GM23248 (cell line): ENCODE data around the gene SYNE2. TPM values are rescaled to one million over a fixed set of nuclear protein-coding genes. Genes with fewer than 3 reads are reported as not detected.
"Not testable (repeated sequence)": the region's sequence is repeated elsewhere in the genome, so short reads cannot be mapped to it uniquely, and the experiment has no call there.

Experiments used
- DNase-seq: peaks from one replicate; pipeline ENCODE4 v3.0.0-alpha.2; 2015
- H2AFZ ChIP-seq: fragments of 200-600 bp; sonication (generic); 2 replicates; pipeline ENCODE4 v1.6.1; 2016; ENCODE audit warnings: antibody characterized with exemption
- H3F3A ChIP-seq: fragments of 200-600 bp; sonication (generic); 2 replicates; pipeline ENCODE4 v1.6.1; 2016; ENCODE audit warnings: mild to moderate bottlenecking, antibody characterized with exemption, mixed run types; ENCODE audit not compliant: insufficient read depth
- H3K27ac ChIP-seq: fragments of 200-600 bp; sonication (generic); 2 replicates; pipeline ENCODE4 v1.5.1; 2016; ENCODE audit warnings: mild to moderate bottlenecking
- H3K27me3 ChIP-seq: fragments of 200-600 bp; sonication (generic); replicated peaks from 2 replicates; pipeline ENCODE4 v1.6.1; 2016; ENCODE audit warnings: mild to moderate bottlenecking; ENCODE audit not compliant: insufficient read depth
- H3K36me3 ChIP-seq: fragments of 200-600 bp; sonication (generic); 2 replicates; pipeline ENCODE4 v1.6.1; 2016; ENCODE audit warnings: low read depth, mild to moderate bottlenecking
- H3K4me1 ChIP-seq: fragments of 200-600 bp; sonication (generic); 2 replicates; pipeline ENCODE4 v1.6.1; 2016; ENCODE audit warnings: mild to moderate bottlenecking; ENCODE audit not compliant: insufficient read depth
- H3K4me2 ChIP-seq: fragments of 200-600 bp; sonication (generic); one replicate; pipeline ENCODE4 v1.6.1; 2016; ENCODE audit warnings: mild to moderate bottlenecking; ENCODE audit not compliant: unreplicated experiment
- H3K4me3 ChIP-seq: fragments of 200-600 bp; sonication (generic); 2 replicates; pipeline ENCODE4 v1.5.1; 2016; ENCODE audit warnings: mild to moderate bottlenecking
- H3K79me2 ChIP-seq: fragments of 200-600 bp; sonication (generic); 2 replicates; pipeline ENCODE4 v1.6.1; 2016; ENCODE audit warnings: mild to moderate bottlenecking; ENCODE audit not compliant: insufficient read depth
- H3K9ac ChIP-seq: fragments of 200-600 bp; sonication (generic); 2 replicates; pipeline ENCODE4 v1.6.1; 2016; ENCODE audit warnings: mild to moderate bottlenecking
- H3K9me2 ChIP-seq: fragments of 200-600 bp; sonication (generic); 2 replicates; pipeline ENCODE4 v1.6.1; 2016; ENCODE audit warnings: mixed run types, mild to moderate bottlenecking, moderate library complexity; ENCODE audit not compliant: insufficient read depth
- H3K9me3 ChIP-seq: fragments of 200-600 bp; sonication (generic); one replicate; pipeline ENCODE4 v1.6.1; 2017; ENCODE audit warnings: low read depth
- H4K20me1 ChIP-seq: fragments of 200-600 bp; sonication (generic); 2 replicates; pipeline ENCODE4 v1.6.0; 2016; ENCODE audit not compliant: insufficient read depth
- EZH2 ChIP-seq: fragments of 200-600 bp; sonication (generic); IDR thresholded peaks from 2 replicates; pipeline ENCODE4 v1.6.1; 2018; ENCODE audit warnings: antibody characterized with exemption, mild to moderate bottlenecking; ENCODE audit not compliant: insufficient read depth, poor library complexity, severe bottlenecking
- EZH2phosphoT487 ChIP-seq: fragments of 200-600 bp; sonication (generic); IDR thresholded peaks from 2 replicates; pipeline ENCODE4 v1.6.1; 2018; ENCODE audit warnings: antibody characterized with exemption, moderate library complexity, mild to moderate bottlenecking, low read depth; ENCODE audit not compliant: insufficient read depth
- WGBS, 2 experiments: methylation state at CpG; one replicate each; pipeline ENCODE4 v1.1.6; 2015 to 2017; ENCODE audit warnings: low lambda C conversion rate in 2 of 2, low coverage in 1 of 2; ENCODE audit errors: missing lambda C conversion rate in 2 of 2; 5-methylcytosine and 5-hydroxymethylcytosine counted together
- in situ Hi-C: fragments of 300-500 bp; cut with MboI; formaldehyde crosslinking; loops from 2 replicates; pipeline ENCODE4 v1.15.0; 2020
- polyA plus RNA-seq: library from polyadenylated mRNA; unstranded; fragments of >200 nt; fragmentation: Nextera tagmentation; extraction: Ambion mirVana; gene quantifications from 2 replicates; pipeline ENCODE4 v1.2.1, GENCODE V29; 2016
- total RNA-seq: library from RNA; depleted of rRNA; stranded (reverse); fragments of >200 nt; shearing (Covaris generic); gene quantifications from 2 replicates; pipeline ENCODE4 v1.2.3, GENCODE V29; 2014; rRNA removed

The SYNE2 gene
- total RNA-seq (3.5 and 4.4 TPM in 2 replicates), polyA plus RNA-seq (1.8 and 2.8 TPM in 2 replicates)

- H3K36me3 ChIP-seq = no peaks in the 10 kb centered on the region
- peak within 1 kb of the TSS; percentile 60 for H3K9ac ChIP-seq
- H3K79me2 ChIP-seq = no peaks in the 10 kb centered on the region
- in situ Hi-C loops = no loop called here
- TF ChIP-seq EZH2 (no peak), EZH2phosphoT487 (no peak)
- peak within 1 kb of the TSS; percentile 81 for H3K4me2 ChIP-seq
- H3K4me3 ChIP-seq = peak within 1 kb of the TSS; percentile 76
- peaks cover 5% of the 10 kb centered on the region for H3K4me1 ChIP-seq
- H2AFZ ChIP-seq = peak within 1 kb of the TSS; percentile 87
- WGBS, 2 experiments = 1 to 2% methylated on average over 35 to 107 of the region's 124 CpGs
- H3K27me3 ChIP-seq = no peaks in the 10 kb centered on the region
- H3K9me2 ChIP-seq = no peaks in the 10 kb centered on the region
- H3K27ac ChIP-seq = no peak within 1 kb of the TSS
- no peaks in the 10 kb centered on the region for H3F3A ChIP-seq
- DNase-seq = peak; percentile 78
- H3K9me3 ChIP-seq = no peaks in the 10 kb centered on the region
- no peaks in the 10 kb centered on the region for H4K20me1 ChIP-seq
Measured at GRCh38 chr14:63852817-63853731, at the start of gene SYNE2. Gene SYNE2, plus strand, starts transcription at chr14:63853004. Its CDS starts 56,145 bp downstream, at chr14:63909149.

GRCh38 chr14:63803221-63803791 lies 49.5 kb upstream of the SYNE2 start:
- H3K4me1 ChIP-seq, DNase-seq, H3K27me3 ChIP-seq, H3K9me3 ChIP-seq, H3K36me3 ChIP-seq, H3K4me3 ChIP-seq, in situ Hi-C loops, H3K4me2 ChIP-seq, H2AFZ ChIP-seq, H3K9ac ChIP-seq, H4K20me1 ChIP-seq, H3K9me2 ChIP-seq, H3F3A ChIP-seq, H3K79me2 ChIP-seq, H3K27ac ChIP-seq: not testable (repeated sequence)
- WGBS, 2 experiments = 88 to 90% methylated on average over 12 to 28 of the region's 35 CpGs

DNA sequence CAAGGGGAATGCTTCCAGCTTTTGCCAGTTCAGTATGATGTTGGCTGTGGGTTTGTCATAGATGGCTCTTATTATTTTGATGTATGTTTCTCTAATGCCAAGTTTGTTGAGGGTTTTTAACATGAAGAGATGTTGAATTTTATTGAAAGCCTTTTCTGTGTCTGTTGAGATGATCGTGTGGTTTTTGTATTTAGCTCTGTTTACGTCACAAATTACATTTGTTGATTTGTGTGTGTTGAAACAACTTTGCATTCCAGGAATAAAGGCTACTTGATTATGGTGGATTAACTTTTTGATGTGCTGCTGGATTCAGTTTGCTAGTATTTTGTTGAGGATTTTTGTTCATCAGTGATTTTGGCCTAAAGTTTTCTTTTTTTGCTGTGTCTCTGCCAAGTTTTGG lies 46.7 kb upstream of the SYNE2 start:
- H3K36me3 ChIP-seq, H3K9me2 ChIP-seq, H3K9me3 ChIP-seq, H3K79me2 ChIP-seq, in situ Hi-C loops, H3K9ac ChIP-seq, H3K4me1 ChIP-seq, H2AFZ ChIP-seq, H3K27me3 ChIP-seq, H3F3A ChIP-seq, H4K20me1 ChIP-seq, H3K27ac ChIP-seq, H3K4me3 ChIP-seq, DNase-seq, H3K4me2 ChIP-seq: not testable (repeated sequence)
- whole genome bisulfite sequencing, 2 experiments = 18 to 29% methylated on average over 2 of the region's 2 CpGs

DNA sequence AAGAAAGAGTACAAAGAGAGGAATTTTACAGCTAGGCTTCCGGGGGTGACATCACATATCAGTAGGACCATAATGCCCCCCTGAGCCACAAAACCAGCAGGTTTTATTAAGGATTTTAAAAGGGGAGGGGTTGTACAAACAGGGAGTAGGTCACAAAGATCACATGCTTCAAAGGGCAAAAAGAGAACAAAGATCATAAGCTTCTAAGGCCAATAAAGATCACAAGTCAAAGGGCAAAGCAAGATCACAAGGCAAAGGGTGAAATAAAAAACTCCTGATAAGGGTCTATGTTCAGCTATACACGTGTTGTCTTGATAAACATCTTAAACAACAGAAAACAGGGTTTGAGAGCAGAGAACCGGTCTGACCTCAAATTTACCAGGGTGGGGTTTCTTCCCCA lies 41.1 kb upstream of the SYNE2 start:
- H3K9me3 ChIP-seq, in situ Hi-C loops, H3K79me2 ChIP-seq, H4K20me1 ChIP-seq, H3K27me3 ChIP-seq, H3K9me2 ChIP-seq, H3F3A ChIP-seq, H3K4me2 ChIP-seq, H3K4me3 ChIP-seq, H3K9ac ChIP-seq, H3K36me3 ChIP-seq, DNase-seq, H2AFZ ChIP-seq, H3K4me1 ChIP-seq, H3K27ac ChIP-seq: not testable (repeated sequence)
- WGBS, 2 experiments = 21 to 25% methylated on average over 3 of the region's 3 CpGs
